ENCODE measurements around the gene A3GALT2.

A3GALT2 gene

DNA sequence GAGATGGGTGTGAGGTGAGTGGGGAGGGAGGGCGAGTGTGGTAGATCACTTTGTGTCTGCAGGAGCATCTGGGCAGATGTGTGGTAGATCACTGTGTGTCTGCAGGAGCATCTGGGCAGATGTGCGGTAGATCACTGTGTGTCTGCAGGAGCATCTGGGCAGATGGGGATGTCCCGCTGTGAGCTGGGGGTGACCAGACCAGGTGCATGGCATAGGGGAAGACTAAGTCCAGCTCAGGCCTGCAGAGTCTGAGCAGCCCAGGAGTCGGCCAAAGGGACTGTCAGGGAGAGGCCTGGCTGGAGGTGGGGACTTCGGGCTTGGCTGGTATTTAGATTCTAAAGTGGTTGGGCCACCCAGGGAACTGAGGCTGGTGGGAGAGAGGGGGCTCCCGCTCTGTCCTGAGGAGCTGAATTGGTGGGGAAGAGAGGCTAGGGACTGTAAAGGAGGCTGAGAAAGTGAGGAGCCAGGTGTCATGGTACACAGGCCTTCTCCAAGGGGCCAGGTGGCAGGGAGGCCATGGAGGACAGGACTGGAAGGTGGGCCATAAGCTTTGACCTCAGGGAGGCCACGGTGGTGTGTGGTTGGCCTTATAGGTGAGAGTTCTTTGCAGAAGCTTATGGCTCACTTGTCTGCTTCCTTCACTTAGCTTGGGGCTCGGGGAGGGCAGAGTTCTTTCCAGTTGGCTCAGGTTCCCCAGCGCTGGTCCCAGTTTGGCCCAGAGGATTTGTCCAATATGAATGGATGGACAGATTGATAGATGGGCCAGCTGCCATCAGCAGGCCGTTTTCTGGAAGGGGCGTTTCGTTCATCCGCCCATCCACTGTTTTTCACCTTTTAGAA lies 49.0 kb downstream of the A3GALT2 start:
- H3K27ac ChIP-seq (ENCODE audit: poor library complexity, severe bottlenecking), result no peak overlapping the region
- no peaks in the 10 kb centered on the region for H3K4me1 ChIP-seq (ENCODE audit: insufficient read depth, poor library complexity, severe bottlenecking)
- H3K9me3 ChIP-seq (ENCODE audit: severe bottlenecking), result no peaks in the 10 kb centered on the region
- no peak for DNase-seq (ENCODE audit: low spot score)
- TF ChIP-seq, protein P1, sequence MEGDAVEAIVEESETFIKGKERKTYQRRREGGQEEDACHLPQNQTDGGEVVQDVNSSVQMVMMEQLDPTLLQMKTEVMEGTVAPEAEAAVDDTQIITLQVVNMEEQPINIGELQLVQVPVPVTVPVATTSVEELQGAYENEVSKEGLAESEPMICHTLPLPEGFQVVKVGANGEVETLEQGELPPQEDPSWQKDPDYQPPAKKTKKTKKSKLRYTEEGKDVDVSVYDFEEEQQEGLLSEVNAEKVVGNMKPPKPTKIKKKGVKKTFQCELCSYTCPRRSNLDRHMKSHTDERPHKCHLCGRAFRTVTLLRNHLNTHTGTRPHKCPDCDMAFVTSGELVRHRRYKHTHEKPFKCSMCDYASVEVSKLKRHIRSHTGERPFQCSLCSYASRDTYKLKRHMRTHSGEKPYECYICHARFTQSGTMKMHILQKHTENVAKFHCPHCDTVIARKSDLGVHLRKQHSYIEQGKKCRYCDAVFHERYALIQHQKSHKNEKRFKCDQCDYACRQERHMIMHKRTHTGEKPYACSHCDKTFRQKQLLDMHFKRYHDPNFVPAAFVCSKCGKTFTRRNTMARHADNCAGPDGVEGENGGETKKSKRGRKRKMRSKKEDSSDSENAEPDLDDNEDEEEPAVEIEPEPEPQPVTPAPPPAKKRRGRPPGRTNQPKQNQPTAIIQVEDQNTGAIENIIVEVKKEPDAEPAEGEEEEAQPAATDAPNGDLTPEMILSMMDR (IDR thresholded peaks at IDR 0.05; ENCODE audit: poor library complexity, severe bottlenecking), result no peak
- no peak overlapping the region for H3K4me3 ChIP-seq (ENCODE audit: severe bottlenecking)
- peaks cover 10% of the 10 kb centered on the region for H3K36me3 ChIP-seq (ENCODE audit: low read depth)
- no peaks in the 10 kb centered on the region for H3K27me3 ChIP-seq (ENCODE audit: insufficient read depth, poor library complexity, severe bottlenecking)
- no peak for ATAC-seq (ENCODE audit: low read depth)

GRCh38 chr1:33270808-33271465 lies 50.0 kb downstream of the A3GALT2 start:
- Histone ChIP-seq H3K36me3 (ENCODE audit: low read depth) (peaks cover 8% of the 10 kb centered on the region), H3K27me3 (ENCODE audit: insufficient read depth, poor library complexity, severe bottlenecking) (no peaks in the 10 kb centered on the region), H3K27ac (ENCODE audit: poor library complexity, severe bottlenecking) (no peak overlapping the region), H3K4me1 (ENCODE audit: insufficient read depth, poor library complexity, severe bottlenecking) (no peaks in the 10 kb centered on the region), H3K9me3 (ENCODE audit: severe bottlenecking) (no peaks in the 10 kb centered on the region), H3K4me3 (ENCODE audit: severe bottlenecking) (no peak overlapping the region)
- ATAC-seq (ENCODE audit: low read depth) (no peak), DNase-seq (ENCODE audit: low spot score) (no peak)
- TF ChIP-seq, protein P1 (IDR thresholded peaks at IDR 0.05; ENCODE audit: poor library complexity, severe bottlenecking), result no peak

- no peak overlapping the region for H3K27ac ChIP-seq (ENCODE audit: poor library complexity, severe bottlenecking)
- peaks cover 8% of the 10 kb centered on the region for H3K36me3 ChIP-seq (ENCODE audit: low read depth)
- H3K9me3 ChIP-seq (ENCODE audit: severe bottlenecking), result no peaks in the 10 kb centered on the region
- TF ChIP-seq, protein P1 (IDR thresholded peaks at IDR 0.05; ENCODE audit: poor library complexity, severe bottlenecking), result no peak
- DNase-seq (ENCODE audit: low spot score) (no peak), ATAC-seq (ENCODE audit: low read depth) (no peak)
- H3K27me3 ChIP-seq (ENCODE audit: insufficient read depth, poor library complexity, severe bottlenecking), result no peaks in the 10 kb centered on the region
- no peaks in the 10 kb centered on the region for H3K4me1 ChIP-seq (ENCODE audit: insufficient read depth, poor library complexity, severe bottlenecking)
- H3K4me3 ChIP-seq (ENCODE audit: severe bottlenecking), result no peak overlapping the region
Observed at GRCh38 chr1:33270379-33270778, 50.5 kb downstream of the A3GALT2 start.

DNA sequence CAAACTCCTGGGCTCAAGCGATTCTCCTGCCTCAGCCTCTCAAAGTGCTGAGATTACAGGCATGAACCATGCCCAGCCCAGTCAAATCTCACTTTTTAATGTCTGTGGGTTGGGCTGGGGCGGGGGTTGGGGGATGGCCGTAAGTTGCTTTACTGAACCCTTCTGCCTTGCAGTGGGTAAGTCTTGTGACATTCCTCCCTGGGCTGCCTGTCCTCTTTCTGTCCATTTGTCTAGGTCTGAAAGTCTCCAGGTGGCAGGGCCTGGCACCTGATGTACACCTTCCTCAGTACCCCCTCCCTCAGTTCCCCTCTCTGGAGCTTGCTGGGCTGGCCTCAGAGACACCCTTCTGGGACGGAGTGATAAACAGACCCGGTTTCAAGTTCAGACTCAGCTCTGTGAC lies 51.3 kb downstream of the A3GALT2 start:
- Histone ChIP-seq H3K36me3 (ENCODE audit: low read depth) (peaks cover 8% of the 10 kb centered on the region), H3K27ac (ENCODE audit: poor library complexity, severe bottlenecking) (no peak overlapping the region), H3K4me3 (ENCODE audit: severe bottlenecking) (no peak overlapping the region), H3K4me1 (ENCODE audit: insufficient read depth, poor library complexity, severe bottlenecking) (no peaks in the 10 kb centered on the region), H3K9me3 (ENCODE audit: severe bottlenecking) (no peaks in the 10 kb centered on the region), H3K27me3 (ENCODE audit: insufficient read depth, poor library complexity, severe bottlenecking) (no peaks in the 10 kb centered on the region)
- DNase-seq (ENCODE audit: low spot score) (no peak), ATAC-seq (ENCODE audit: low read depth) (no peak)
- TF ChIP-seq, protein P1 (IDR thresholded peaks at IDR 0.05; ENCODE audit: poor library complexity, severe bottlenecking), result no peak

All from RWPE2 (cell line).